MM.1S (cell line): ENCODE measurements around the gene NUAK1.

Experiments
- EZH2 ChIP-seq: fragments of 300-600 bp; sonication (generic); optimal IDR thresholded peaks from 2 replicates; pipeline ENCODE3; 2017; ENCODE audit warnings: low read depth, mild to moderate bottlenecking, antibody characterized with exemption, low read length, mixed read lengths
- TF ChIP-seq, protein P1 (sequence below): fragments of 300-600 bp; sonication (generic); IDR thresholded peaks from 2 replicates; pipeline ENCODE4 v1.5.1; 2016; ENCODE audit warnings: antibody characterized with exemption, low read length, mixed read lengths

DNA sequence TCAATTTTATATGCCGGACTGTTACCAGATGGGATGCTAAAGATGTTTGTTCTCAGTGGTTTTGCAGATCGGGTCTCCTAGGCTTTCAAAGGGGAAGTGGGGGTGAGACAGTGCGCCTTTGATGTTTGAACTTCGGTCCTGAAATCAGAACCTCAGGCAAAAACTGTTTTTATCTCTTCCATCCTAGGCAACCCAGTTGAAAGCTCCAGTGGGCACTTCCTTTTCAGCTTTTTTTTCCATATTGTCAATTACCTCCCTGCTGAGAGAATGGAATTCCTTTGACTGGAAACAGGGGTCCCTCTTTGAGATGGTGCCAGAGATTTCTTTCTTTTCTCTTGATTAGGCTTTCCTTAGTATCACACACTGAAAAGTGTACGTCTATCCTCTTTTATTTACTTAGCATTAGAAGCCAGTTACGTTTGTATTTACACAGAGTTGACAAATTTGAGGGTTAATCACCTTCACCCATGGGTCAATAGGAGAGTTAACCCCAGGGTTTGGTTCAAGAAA, 40.0 kb downstream of the NUAK1 start:
- TF ChIP-seq, protein P1, sequence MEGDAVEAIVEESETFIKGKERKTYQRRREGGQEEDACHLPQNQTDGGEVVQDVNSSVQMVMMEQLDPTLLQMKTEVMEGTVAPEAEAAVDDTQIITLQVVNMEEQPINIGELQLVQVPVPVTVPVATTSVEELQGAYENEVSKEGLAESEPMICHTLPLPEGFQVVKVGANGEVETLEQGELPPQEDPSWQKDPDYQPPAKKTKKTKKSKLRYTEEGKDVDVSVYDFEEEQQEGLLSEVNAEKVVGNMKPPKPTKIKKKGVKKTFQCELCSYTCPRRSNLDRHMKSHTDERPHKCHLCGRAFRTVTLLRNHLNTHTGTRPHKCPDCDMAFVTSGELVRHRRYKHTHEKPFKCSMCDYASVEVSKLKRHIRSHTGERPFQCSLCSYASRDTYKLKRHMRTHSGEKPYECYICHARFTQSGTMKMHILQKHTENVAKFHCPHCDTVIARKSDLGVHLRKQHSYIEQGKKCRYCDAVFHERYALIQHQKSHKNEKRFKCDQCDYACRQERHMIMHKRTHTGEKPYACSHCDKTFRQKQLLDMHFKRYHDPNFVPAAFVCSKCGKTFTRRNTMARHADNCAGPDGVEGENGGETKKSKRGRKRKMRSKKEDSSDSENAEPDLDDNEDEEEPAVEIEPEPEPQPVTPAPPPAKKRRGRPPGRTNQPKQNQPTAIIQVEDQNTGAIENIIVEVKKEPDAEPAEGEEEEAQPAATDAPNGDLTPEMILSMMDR = no peak
- TF ChIP-seq EZH2 = no peak
